Chondrocyte (in vitro differentiated cells): ENCODE data around the gene TULP4. TPM values are rescaled to one million over a fixed set of nuclear protein-coding genes. Genes with fewer than 3 reads are reported as not detected.
A peak's percentile ranks its signal among the peaks of the same experiment; 100 is the strongest.

Source experiments
- DNase-seq: peaks from one replicate; pipeline ENCODE4 v3.0.0; 2021; ENCODE audit warnings: mixed read lengths, low spot score
- H3K27ac Mint-ChIP-seq: one replicate; pipeline ENCODE4 v1.8.0; 2021; ENCODE audit warnings: mild to moderate bottlenecking, moderate library complexity, mixed read lengths; ENCODE audit not compliant: unreplicated experiment
- H3K27me3 Mint-ChIP-seq: 2 replicates; pipeline ENCODE4 v1.8.0; 2021; ENCODE audit warnings: low read depth, mixed read lengths
- H3K36me3 Mint-ChIP-seq: 2 replicates; pipeline ENCODE4 v1.8.0; 2021; ENCODE audit warnings: low read depth, mixed read lengths
- H3K4me1 Mint-ChIP-seq: 2 replicates; pipeline ENCODE4 v1.8.0; 2021; ENCODE audit warnings: low read depth, mild to moderate bottlenecking, mixed read lengths
- H3K4me3 Mint-ChIP-seq: one replicate; pipeline ENCODE4 v1.8.0; 2021; ENCODE audit warnings: mild to moderate bottlenecking, moderate library complexity, mixed read lengths; ENCODE audit not compliant: unreplicated experiment
- H3K9me3 Mint-ChIP-seq: 2 replicates; pipeline ENCODE4 v1.8.0; 2021; ENCODE audit warnings: low read depth, mixed read lengths
- CTCF ChIP-seq: fragments of 200-600 bp; sonication (generic); IDR thresholded peaks from 2 replicates; pipeline ENCODE4 v1.5.0; 2021; ENCODE audit warnings: antibody characterized with exemption, mild to moderate bottlenecking, moderate library complexity
- total RNA-seq: library from RNA; stranded (reverse); gene quantifications from 3 replicates; pipeline ENCODE4 v1.2.1, GENCODE V29; 2021

Gene TULP4
- total RNA-seq, 1 donor from 2014 or later = 97.7 TPM

DNA sequence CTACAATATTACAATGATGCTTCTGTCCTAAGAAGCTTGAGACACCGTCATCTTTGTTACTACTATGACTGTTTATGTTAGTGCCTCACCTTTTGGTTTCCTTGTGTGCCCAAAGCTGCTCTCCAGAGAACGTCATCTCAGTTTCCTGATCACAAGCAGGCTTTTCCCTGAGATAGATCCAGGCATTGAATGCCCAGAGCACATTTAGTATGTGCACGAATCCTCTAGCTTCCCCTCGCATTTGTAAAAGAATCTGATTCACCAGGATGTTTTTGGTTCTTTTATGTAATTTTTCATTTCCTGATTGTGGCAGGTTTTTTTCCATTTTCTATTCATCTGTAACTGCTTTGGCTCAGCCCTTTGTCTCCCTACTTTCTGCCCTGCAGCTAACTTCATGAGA, 147.5 kb downstream of the TULP4 start:
- no peaks in the 10 kb centered on the region for H3K27me3 Mint-ChIP-seq
- peak overlapping the region; percentile 50 for H3K27ac Mint-ChIP-seq
- TF ChIP-seq CTCF = no peak
- no peak overlapping the region for H3K4me3 Mint-ChIP-seq
- no peak for DNase-seq
- no peaks in the 10 kb centered on the region for H3K9me3 Mint-ChIP-seq
- peaks cover 22% of the 10 kb centered on the region for H3K36me3 Mint-ChIP-seq
- peaks cover 14% of the 10 kb centered on the region for H3K4me1 Mint-ChIP-seq

- Mint-ChIP-seq H3K9me3 (peaks cover 9% of the 10 kb centered on the region), H3K4me3 (no peak overlapping the region), H3K36me3 (peaks cover 29% of the 10 kb centered on the region), H3K27ac (no peak overlapping the region), H3K27me3 (no peaks in the 10 kb centered on the region), H3K4me1 (peaks cover 22% of the 10 kb centered on the region)
- DNase-seq = no peak
- no peak for TF ChIP-seq CTCF
These were observed 148.4 kb downstream of the TULP4 start for GRCh38 chr6:158460602-158461169.

DNA sequence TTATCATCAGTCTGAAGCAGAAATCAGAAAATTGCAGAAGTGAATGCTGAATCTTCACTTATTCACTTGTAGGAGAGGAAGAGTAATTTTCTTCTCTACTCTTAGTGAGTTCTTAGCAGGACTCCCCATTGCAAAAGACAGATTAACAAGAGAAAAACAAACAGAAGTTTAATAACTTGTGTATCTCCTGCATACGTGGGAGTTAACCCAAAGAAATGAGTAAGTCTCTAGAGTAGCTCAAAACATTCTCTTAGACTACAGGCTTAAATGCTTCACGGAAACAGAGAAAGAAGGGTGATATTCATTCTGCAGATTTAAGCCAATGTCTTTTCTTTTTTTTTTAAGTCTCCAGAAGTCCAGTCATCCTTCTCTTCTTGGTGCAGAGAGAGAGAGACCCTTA, 149.7 kb downstream of the TULP4 start:
- H3K27me3 Mint-ChIP-seq = no peaks in the 10 kb centered on the region

DNA sequence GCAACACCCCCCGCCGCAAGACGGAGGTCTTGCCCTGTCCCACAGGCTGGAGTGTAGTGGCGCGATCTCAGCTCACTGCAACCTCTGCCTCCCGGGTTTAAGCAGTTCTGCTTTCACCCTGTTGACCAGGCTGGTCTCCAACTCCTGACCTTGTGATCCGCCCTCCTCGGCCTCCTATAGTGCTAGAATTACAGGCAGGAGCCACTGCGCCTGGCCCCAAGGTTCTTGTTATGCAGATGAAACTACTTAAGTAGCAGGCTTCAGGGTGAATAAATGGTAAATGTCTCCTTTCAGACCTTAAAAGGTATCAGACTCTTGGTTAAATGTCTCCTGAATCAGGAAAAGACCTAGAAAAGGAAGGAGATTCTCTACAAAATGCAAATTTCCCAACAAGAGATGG, 152.2 kb downstream of the TULP4 start:
- Mint-ChIP-seq H3K4me3 (no peak overlapping the region), H3K27me3 (no peaks in the 10 kb centered on the region), H3K27ac (no peak overlapping the region), H3K36me3 (peaks cover 42% of the 10 kb centered on the region), H3K4me1 (peaks cover 27% of the 10 kb centered on the region), H3K9me3 (peaks cover 9% of the 10 kb centered on the region)
- DNase-seq = no peak
- no peak for TF ChIP-seq CTCF

More for the DNA sequence above, 149.7 kb downstream of the TULP4 start:
- no peak for TF ChIP-seq CTCF
- DNase-seq = no peak
- Mint-ChIP-seq H3K9me3 (peaks cover 9% of the 10 kb centered on the region), H3K36me3 (peaks cover 32% of the 10 kb centered on the region), H3K27ac (no peak overlapping the region), H3K4me1 (peaks cover 27% of the 10 kb centered on the region), H3K4me3 (no peak overlapping the region)

DNA sequence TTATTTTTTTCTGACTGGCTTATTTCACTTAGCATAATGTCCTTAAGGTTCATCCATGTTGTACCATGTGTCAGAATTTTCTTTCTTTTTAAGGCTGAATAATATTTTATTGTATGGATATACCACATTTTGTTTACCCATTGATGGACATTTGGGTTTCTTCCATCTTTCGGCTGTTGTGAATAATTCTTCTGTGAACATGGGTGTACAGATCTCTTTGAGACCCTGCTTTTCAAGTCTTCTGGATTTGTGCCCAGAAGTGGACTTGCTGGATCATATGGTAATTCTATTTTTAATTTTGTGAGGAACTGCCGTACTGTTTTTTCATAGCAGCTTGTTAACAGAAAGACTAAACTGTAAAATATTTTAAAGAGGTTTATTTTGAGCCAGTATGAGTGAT, 153.0 kb downstream of the TULP4 start:
- Mint-ChIP-seq H3K27ac (peak overlapping the region; percentile 86), H3K9me3 (peaks cover 9% of the 10 kb centered on the region), H3K36me3 (peaks cover 45% of the 10 kb centered on the region), H3K4me3 (no peak overlapping the region), H3K27me3 (no peaks in the 10 kb centered on the region), H3K4me1 (peaks cover 20% of the 10 kb centered on the region)
- TF ChIP-seq CTCF = no peak
- DNase-seq = no peak
